HG03097 (cell line): Measurements from ENCODE around the gene NPAS2.

Experiments used
- ATAC-seq: cut with Tn5 transposase; IDR thresholded peaks from one replicate; pipeline ENCODE4 v1.9.1; 2021; ENCODE audit not compliant: unreplicated experiment, low FRiP score

Gene NPAS2, protein sequence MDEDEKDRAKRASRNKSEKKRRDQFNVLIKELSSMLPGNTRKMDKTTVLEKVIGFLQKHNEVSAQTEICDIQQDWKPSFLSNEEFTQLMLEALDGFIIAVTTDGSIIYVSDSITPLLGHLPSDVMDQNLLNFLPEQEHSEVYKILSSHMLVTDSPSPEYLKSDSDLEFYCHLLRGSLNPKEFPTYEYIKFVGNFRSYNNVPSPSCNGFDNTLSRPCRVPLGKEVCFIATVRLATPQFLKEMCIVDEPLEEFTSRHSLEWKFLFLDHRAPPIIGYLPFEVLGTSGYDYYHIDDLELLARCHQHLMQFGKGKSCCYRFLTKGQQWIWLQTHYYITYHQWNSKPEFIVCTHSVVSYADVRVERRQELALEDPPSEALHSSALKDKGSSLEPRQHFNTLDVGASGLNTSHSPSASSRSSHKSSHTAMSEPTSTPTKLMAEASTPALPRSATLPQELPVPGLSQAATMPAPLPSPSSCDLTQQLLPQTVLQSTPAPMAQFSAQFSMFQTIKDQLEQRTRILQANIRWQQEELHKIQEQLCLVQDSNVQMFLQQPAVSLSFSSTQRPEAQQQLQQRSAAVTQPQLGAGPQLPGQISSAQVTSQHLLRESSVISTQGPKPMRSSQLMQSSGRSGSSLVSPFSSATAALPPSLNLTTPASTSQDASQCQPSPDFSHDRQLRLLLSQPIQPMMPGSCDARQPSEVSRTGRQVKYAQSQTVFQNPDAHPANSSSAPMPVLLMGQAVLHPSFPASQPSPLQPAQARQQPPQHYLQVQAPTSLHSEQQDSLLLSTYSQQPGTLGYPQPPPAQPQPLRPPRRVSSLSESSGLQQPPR

DNA sequence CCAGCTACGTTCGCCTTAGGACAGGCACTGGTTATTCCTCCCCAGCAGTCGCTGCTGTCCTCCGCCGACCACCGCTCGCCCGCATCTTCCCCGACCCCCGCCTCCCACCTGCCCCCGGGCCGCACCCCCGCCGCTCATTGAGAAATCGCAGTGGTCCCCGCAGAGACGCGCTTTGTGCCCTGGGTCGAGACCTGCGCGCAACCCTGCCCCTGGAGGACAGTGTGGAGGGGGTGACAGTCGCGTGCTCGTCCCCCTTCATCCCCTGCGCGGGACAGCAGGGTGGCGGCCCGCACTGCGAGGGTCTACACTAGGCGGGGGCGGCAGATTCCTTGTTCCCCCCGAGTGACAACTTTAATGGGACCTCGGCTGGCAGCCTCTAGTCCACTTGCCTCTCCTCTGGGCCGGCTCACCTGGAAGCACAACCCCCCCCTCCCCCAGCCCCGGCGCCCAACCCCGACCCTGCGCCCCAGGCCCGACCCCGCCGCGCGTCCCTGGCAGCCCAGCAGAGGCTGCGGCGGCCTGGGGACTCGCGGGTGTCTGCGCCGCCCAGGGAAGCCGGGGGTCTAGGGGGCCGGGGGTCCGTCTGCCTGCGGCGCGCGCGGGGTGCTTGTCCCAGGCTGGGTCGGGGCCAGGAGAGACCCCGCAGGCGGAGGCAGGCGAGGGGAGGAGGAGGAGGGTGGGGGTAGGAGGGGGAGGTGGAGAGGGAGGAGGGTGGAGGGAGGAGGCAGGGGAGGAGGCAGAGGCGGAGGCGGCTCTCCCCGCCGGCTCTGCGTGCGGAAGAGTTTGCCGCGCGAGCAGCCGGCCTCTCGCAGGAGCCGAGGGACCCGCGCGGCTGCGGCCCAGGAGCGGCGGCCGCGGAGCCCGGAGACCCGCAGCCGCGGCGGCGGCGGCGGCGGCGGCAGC lies at the start of gene NPAS2:
NPAS2 (plus strand) TSS at position 770 of the 903 bp plus-strand sequence. CDS start 84,616 bp downstream, outside the sequence.
- no peak for ATAC-seq

- no peak for ATAC-seq
These were observed 48.8 kb upstream of the NPAS2 start for GRCh38 chr2:100771125-100771524.

DNA sequence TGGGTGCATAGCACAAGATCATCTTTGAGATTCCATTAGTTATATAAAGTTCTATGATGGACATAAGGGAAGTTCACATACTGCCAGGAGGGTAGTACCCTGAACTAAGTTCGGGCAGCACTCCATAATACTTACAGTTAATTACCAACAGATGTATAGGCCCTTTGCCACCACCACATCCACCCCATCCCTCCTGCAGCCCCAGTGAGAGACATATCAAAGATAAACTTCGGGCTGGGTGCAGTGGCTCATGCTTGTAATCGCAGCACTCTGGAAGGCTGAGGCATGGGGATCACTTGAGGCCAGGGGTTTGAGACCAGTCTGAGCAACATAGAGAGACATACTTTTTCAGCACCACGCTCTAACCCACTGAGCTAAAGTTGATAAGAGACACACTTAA lies 46.4 kb upstream of the NPAS2 start:
- ATAC-seq: no peak

- ATAC-seq: no peak
These were observed 43.5 kb upstream of the NPAS2 start for GRCh38 chr2:100776445-100776844.

DNA sequence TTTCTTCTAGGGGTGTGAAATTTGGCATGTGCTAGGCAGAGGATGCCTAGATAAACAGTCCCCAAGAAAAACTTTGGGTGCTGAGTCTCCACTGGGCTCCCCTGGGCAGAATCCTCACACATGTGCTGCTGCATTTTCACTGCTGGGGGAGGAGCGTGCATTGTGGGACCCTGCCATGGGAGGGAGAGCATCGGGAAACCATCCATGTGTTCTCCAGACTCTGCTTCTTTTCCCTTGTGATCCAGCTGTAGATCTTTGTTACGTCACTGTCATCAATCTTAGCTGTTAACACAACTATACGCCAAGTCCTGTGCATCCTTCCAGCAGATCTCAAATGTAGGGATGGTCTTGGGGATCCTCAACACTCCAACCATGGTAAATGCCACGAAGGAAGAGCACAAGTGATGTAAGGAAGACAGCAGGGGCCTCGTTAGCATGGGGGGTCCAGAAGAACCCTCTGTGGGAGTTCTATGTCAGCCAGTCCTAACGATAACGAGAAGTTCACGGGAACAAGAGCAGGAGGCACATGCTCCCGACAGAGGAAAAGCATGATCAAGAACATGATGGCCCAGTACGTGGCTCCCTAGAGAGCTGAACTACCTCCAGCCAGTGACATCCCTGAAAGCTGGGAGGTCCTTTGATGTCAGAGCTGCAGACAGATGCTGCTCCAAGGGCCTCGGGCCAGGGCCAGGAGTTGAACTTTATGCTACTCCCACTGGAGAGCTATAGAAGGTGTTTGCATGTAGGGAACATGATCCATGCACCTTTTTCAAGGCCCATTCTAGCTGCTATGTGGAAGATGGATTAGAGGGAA lies 41.1 kb upstream of the NPAS2 start:
- ATAC-seq: no peak

DNA sequence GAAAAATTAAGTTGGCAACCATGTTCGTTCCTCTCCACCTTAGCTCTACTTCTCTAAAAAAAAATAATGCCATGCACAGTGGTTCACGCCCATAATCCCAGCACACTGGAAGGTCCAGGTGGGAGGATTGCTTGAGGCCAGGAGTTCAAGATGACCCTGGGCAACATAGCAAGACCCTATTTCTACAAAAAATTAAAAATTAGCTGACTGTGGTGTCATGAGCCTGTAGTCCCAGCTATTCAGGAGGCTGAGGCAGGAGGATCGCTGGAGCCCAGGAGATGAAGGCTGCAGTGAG lies 40.1 kb upstream of the NPAS2 start:
- no peak for ATAC-seq

DNA sequence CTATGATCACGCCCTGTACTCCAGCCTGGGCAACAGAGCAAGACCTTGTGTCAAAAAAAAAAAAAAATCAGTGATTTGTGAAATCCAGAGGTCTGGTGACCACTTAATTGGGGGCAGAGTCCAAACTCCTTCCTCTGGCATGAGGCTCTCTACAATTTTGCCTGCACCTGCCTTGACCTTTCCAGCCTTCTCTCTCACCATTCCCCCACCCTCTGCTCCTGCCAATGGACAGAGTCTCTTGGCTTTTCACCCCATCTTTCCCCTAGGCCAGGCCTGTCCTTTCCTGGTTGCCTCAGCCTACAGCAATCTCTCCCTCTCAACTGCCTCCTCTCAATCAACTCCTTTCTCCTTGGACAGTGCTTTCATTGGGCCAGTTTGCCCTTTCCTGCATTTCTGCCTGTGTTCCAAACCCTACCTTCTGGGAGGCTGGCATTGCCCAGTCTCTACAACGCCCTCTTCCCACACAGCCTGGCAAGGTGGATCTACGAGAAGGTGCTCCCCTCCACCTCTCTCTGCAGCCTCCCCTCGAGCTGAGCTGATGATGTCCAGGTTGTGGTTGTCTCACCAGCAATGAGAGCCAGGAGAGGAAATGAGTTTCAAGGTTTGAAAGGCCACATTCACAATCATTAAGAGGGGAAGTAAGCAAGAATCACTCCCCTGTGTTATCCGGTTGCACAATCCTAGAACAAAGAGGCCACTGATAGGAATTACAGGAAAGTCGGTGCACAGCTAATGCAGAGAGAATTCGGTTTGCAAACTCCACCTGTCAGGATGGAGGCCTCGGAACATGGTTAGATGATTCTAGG lies 39.5 kb upstream of the NPAS2 start:
- no peak for ATAC-seq

- ATAC-seq: no peak
These were observed 39.0 kb upstream of the NPAS2 start for GRCh38 chr2:100781009-100781325.

DNA sequence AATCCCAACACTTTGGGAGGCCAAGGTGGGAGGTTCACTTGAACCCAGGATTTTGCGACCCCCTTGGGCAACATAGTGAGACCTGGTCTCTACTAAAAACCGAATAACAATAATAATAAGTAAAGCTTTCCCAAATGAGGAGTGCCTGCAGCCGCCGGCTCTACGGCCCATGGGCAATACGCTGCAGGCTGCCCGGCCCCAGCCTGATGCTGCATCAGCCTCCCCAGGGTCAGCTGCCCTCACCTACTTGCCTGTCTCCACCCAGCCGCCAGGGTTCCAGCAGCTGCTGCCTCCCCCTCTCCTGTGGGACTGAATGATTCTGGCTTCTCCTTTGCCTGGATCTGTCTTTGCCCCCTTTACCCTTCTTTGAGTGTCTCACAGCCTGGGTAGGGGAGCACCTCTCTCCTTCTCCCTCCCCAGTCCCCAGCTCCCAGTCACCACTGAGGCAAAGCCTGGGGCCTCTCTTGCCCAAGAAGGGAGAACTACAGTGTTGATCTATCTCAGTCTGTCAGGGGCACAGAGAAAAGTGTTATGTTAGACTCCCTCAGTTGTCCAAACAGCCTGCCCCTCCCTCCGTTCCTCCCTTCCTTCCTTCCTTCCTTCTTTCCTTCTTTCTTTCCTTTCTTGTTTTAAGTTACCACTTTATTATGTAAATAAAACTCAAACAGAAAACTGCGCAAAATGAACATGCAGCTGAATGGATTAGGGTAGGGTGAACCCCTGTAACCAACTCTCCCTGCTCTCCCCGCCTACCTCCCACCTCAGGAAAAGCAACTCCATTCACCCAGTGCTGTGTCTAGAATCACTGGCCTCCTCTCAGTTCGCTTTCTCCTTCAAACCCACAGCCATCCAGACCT lies 38.2 kb upstream of the NPAS2 start:
- ATAC-seq: no peak

DNA sequence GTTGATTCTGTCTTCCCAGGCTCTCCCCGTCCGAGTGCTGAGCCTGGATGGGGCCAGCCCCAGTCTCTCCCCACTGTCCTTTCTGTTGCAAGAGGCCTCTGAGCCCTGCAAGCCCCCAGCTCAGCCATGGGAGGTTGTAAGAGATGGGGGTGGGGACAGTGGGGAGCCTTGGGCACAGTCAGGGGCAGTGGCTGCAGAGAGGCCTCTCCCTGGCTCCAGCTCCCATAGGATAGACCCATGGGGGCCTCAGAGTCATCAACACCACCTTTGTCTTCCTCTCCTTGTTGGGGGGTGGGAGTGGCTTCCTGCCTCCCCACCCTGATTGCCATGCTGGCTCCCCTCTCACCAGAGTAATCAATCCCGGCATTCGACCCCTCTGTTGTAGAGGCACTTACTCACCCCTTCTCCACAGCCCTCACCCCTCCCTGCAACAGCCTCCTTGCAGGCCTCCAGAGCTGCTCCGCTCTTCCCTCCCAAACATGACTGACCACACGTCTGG lies 37.5 kb upstream of the NPAS2 start:
- no peak for ATAC-seq

DNA sequence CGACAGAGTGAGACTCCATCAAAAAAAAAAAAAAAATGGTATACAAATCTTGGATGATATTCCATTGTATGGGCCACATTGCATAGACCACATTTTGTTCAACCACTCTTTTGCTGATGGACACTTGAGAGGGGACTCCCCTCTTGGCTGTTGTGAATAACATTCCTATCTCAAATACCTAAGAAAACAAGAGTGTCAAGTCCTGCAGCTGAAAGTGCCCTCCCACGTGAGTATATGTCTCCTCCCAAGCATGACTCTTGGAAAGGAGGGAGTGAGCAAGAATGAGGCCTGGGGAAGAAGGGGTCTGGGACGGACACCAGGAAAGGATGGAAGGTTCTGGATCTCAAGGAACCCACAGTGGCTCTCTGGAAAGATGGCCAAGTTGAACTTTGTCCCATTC lies 36.0 kb upstream of the NPAS2 start:
- ATAC-seq: no peak

- no peak for ATAC-seq
These were observed 35.3 kb upstream of the NPAS2 start for GRCh38 chr2:100784681-100785080.

DNA sequence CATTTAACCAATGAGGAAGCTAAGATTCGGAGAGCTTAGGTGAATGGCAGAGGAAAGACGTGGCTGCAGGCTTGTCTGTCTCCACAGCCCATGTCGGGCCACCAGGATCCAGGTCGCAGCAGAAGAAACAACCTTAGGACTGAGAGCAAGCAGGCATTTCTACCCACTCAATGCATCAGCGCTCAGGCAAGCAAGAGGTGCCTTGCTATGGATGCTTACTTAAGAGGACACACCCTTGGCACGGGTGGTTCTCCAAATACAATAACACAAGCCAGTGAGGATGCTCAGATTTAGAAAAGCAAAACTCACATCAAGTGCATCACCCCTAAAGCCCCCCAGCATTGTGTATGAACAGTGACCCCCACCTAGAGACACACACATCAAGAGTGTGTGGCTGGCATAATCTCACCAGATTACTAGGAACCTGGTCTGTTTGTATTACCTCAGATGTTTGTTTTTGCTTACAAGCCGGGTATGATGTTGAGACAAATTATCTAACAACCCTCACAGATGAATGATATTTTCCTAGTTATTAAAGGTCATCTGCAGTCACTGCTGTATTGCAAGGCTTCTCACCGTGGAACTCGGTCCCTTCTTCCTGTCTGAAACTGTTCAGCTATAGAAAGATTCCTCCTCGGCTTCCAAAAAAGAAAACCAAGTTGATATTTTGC lies 34.2 kb upstream of the NPAS2 start:
- no peak for ATAC-seq

DNA sequence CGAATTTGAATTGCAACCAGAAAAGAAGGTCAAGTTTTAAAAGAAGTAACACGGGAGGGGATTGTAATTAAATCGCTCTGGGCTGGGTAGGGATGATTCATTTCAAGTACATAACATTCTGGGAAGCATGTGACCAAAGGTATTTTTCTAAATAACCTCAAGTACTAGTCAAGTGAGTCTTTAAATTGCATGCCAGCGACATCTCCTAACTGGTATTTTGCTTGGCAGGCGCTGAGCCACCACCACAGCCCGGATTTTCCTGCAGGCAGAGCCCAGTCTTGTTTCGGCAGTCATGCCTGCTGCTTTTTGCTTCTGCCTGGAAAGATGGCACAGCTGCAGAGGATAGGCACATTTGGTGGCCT lies 33.7 kb upstream of the NPAS2 start:
- ATAC-seq: no peak

GRCh38 chr2:100786985-100787384 lies 33.0 kb upstream of the NPAS2 start:
- no peak for ATAC-seq

GRCh38 chr2:100789361-100789760 lies 30.6 kb upstream of the NPAS2 start:
- ATAC-seq: no peak

DNA sequence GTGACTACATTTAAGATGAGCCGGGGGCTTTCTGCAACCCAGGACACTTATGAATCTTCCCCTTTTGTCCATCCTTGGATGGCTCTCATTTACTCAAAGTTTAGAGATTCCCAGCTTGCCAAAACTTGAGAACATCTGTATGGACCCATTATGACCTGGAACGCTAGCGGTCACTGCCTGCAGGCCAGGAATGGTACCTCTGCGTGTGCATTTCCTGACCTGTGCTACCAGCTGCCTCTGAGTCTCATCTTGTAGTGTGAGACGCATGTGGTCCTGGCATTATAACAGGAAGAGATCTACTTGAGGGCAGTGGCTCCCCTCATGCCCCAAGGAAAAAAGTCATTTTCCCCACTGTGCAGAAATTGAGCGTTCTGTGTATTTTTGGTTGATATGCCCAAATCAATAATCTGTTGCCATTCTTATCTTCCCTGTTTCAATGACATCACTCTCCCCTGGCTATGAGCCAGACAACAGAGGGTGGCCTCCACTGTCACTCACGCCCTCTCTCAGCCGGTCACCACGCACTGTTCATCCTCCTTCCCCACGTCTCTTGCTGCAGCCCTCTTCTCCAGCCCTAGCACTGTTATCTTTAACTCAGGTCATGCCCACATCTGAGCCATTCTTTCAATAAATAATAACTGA lies 28.5 kb upstream of the NPAS2 start:
- no peak for ATAC-seq

GRCh38 chr2:100791936-100792308 lies 28.0 kb upstream of the NPAS2 start:
- ATAC-seq: no peak
